ENCODE results near the gene LCE3A.

The LCE3A gene

GRCh38 chr1:152577168-152577567 lies 45.7 kb downstream of the LCE3A start:
- TF ChIP-seq, protein P1, sequence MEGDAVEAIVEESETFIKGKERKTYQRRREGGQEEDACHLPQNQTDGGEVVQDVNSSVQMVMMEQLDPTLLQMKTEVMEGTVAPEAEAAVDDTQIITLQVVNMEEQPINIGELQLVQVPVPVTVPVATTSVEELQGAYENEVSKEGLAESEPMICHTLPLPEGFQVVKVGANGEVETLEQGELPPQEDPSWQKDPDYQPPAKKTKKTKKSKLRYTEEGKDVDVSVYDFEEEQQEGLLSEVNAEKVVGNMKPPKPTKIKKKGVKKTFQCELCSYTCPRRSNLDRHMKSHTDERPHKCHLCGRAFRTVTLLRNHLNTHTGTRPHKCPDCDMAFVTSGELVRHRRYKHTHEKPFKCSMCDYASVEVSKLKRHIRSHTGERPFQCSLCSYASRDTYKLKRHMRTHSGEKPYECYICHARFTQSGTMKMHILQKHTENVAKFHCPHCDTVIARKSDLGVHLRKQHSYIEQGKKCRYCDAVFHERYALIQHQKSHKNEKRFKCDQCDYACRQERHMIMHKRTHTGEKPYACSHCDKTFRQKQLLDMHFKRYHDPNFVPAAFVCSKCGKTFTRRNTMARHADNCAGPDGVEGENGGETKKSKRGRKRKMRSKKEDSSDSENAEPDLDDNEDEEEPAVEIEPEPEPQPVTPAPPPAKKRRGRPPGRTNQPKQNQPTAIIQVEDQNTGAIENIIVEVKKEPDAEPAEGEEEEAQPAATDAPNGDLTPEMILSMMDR (IDR thresholded peaks at IDR 0.05; ENCODE audit: extremely low read depth, missing control alignments): no peak
- no peak for DNase-seq (ENCODE audit: low spot score)
